ENCODE measurements around the gene FGGY.

Gene FGGY

DNA sequence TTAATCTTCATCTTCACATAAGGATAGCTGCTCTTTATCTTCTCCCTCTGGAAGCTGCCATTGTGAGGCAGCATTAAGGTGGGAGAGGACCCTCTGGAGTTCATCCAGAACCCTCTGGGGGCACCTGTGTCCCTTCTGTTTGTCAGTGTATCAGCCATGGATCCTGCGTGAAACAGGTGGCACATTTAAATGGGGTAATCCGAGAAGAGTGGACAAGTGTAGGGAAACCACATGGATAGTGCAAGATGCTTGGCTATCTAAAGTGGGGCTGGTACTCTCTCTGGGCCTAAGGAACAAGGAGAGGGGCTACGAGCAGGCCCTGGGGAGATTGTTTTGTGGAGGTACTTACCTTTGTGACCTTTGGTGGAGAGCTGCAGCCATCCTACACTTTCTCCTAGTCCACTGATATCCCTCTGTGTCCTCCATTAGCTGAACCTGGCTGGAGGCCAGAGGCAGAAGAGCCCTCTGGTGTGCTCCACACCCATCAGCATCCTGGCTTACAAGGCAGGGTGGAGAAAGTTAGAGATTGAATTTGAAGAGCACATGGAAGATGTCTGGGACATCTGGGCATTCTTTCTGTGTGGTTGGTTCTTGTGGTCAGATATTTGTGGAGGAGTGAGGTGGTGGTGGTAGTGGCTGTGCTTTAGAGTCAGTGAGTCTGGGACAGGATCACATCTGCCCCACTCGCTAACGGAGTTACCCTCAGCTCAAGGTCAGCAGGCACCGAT is 117.7 kb downstream of the FGGY start:
- DNase-seq (ENCODE audit: low read depth), result no peak

DNA sequence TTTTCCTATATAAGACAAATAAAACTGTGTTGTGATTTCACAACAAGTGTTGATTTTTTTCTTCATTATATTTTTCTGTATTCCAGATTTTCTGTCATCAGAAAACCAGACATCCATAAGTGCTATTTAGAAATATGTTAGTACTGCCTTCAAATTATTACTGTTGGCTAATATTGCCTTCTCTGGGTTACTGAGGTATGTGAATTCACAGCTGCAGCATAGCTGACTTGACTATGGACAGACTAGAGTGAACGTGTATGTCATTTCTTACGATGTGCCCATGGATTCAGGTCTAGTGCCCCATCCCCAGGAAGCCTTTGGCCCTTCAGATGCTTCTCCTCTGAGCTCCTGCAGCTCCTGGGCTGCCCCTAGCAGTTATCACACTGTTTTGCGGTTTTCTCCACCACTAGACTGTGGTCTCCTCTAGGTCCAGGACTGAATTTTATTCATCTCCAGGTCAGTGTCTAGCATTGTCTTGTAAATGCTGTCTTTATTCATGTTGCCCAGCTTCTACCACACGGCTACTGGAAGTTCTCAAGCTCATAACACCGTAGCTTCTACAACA is 118.5 kb downstream of the FGGY start:
- DNase-seq (ENCODE audit: low read depth), result no peak

DNA sequence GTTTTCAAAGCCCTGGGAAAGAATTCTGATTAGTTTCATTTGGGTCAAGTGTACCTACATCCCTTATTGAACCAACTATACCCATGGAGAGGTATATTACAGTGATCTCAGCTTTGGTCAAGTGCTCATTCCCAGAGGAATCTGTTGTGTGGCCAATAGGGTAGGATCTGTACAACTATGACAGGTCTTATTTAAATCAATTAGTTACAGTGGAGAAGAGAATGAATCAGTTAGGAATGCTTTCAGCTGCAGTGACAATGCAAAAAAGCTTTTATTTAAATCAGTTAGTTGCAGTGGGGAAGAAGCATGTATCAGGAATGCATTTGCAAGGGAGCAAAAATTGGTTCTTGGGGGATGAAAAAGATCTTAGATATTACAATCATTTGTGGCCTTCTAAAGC is 119.0 kb downstream of the FGGY start:
- DNase-seq (ENCODE audit: low read depth), result no peak

DNA sequence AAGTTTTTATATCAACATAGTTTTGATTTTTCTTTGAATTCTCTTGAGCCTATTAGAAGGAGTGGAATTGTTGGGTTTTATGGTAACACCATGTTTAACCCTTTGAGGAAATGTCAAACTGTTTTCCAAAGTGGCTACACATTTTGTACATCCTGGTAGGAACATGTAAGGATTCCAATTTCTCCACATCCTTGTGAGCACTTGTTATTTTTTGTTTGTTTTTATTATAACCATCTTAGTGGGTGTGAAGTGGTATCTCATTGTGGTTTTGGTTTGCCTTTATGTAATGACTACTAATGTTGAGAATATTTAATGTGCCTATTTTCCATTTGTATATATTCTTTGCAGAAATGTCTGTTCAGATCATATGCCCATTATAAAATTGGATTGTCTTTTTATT is 120.5 kb downstream of the FGGY start:
- no peak for DNase-seq (ENCODE audit: low read depth)

DNA sequence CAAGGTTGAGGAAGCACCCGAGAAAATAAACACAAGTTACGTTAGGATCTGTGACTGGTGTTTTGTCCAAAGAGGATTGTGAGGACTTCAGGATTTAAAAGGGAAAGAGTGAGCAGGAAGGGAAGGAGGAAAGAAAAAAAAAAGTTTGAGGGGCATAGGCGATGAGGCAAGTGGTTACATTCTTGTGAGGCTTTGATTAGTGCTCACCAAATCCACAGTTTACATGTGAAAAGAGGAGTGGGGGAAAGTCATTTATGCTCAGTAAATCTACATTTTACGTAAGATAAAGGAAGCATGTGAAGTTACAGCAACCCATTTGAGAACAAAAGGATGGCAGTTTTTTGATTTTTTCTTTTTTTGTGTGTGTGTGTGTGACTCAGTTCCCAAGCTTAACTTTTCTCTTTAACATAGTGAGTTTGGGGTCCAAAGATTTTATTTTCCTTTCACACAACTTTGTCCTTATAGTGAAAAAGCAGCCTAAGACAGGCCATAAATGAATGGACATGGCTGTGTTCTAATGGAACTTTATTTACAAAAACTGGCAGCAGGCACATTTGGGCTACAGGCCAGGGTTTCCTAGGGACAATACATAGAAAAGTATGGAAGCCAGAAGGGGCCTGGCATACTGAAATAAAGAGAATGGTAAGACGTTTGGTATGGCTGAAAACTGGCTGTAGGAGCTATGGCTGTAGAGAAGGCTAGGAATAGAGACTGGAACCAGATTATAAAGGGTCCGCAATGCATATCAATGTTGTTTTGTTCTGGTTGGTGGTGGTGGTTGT is 121.7 kb downstream of the FGGY start:
- DNase-seq (ENCODE audit: low read depth), result no peak

DNA sequence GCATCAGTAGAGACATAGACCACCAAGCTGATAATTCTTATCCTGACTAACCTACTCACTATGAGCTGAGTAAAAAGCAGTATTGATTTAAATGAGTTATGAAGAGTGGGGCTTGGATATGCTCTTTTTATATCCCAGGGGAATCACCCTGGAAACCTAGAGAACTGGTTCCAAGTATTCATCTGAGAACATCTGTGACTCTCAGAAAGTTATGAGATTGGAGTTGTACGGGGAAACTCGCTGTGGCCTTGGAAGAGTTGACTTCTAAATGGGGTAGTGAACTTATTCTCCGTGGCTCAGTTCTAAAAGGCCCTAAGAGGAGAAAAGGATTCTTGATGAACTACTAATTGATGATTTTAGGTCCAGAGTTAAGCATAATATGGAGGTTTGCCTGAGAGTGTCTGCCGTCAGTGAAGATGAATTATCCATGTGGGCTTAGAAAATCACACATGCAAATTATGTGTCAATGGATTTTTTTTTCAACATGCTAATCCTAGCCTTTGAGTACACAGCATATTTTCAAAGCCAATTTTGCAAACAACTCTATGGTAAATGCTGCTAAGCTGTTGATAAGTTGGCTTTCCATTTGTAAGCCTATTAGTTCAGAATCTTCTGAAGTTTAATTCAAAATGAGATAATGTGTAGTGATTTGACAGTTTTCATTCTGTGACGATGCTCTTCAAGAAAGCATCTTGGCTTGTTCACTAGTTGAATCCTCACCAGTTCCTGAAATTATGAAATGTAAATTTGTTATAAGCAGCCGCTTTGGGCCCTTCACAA is 122.7 kb downstream of the FGGY start:
- no peak for DNase-seq (ENCODE audit: low read depth)

DNA sequence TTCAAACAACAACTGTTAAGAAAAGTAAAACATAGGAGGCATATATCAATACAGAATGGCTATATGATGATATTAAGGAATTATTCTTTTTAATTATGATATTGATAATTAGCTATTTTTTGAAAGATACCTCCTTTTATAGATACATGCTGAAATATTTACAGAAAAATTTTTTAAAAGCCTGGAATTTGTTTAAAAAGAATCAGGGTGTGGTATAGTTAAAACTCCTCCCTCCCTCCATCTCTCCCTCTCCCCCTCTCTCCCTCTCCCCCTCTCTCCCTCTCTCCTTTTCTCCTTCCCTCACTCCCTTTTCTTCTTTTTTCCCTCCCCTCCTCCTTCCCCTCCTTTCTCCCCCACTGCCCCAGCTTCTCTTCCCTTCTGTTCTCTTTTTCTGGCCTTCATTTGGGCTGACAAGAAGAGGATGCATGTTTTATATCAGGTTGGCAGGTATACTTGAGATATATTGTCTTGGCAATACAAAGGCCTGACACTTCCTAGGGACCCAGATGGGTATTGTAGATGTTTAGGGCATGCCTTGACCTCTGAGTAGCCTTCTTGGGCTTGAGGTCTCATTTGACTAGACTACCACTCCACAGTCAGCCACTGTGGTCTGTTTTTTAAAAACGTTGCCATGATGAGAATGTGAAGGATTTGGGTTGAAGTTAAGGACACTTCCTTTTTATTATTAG is 124.5 kb downstream of the FGGY start:
- DNase-seq (ENCODE audit: low read depth), result no peak

DNA sequence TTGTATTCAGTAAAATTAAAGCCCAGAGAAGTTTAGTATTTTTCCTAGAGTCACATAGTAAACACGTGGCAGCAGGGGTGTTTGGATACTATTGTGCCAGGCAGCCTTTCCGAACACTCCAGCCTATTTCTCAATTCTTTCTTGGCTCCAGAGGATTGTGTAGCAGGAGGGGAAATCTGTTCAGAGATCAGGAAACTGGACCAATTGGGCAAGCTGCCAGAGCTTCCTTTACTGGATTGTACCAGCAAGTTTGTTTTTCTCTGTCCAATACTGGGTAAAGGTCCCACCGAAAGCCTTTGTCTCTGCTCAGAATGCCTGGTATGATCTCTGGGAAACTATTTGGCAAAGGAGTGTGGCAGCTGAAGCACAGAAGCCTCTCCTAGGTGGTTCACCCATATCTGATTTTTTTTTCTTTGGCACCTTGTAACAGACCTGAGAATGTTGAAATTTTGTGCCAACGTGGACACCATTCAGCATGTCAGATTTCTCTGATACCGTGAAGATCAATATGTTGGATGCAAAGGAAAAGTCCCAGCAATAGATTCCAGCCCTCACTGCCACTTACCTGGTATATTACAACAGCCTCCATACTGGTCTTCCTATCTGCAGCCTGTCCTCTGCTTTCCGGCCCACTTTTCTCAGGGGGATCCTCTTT is 126.2 kb downstream of the FGGY start:
- DNase-seq (ENCODE audit: low read depth), result no peak

DNA sequence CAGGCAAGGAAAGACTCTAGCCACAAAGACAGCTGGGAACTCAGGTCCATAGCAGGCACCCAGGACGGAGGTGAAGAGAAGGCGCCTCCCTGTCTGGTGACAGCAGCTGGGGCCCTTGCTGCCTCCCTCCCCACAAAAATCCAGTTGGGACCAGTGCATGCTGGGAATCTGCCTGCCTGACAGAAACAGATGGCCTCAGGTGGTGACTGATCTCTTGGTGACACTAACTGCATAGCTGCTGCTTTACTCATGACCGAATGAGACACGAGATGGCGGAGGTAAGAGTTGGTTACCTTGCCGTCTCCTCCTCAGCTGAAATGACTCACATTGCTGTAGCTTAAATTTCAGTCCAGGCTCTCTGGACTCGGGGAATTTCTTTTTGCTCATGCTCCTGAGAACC is 130.3 kb downstream of the FGGY start:
- no peak for DNase-seq (ENCODE audit: low read depth)

DNA sequence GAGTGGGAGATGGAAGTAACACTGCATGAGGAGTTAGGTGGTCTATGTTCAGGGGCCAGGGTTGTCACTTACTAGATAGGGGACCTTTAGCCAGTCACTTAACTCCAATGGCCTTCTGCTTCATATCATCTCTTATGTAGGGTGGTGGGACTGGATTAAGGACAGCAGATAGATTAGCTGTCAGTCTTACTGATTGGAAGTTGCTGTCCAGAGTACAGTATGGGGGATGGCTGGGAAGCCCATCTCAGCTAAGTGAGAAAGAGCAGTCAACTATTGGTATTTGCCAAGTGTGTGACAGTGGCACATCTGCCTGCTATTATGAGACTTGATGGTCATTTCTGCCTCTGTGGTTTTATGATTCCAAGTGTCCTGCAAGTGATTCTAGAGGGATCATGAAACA is 130.9 kb downstream of the FGGY start:
- no peak for DNase-seq (ENCODE audit: low read depth)

DNA sequence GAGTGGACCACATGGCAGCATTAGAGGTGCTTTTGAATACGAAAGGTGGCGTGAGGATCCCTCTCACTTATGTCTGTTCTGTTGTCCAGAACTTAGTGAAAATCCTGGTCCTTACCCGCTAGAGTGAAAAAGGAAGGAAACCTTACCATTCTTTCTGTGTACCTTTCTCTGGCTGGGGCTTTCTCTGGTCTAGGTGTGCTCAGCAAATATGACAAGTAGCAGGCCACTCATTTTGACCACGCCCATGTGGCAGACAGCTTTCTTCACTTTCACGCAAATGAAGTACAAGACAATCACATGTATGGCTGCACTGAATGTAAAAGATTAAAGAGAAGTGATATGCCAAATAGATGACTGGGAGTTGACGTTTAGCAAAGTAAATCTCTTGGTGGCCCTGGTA is 131.9 kb downstream of the FGGY start:
- DNase-seq (ENCODE audit: low read depth), result no peak

DNA sequence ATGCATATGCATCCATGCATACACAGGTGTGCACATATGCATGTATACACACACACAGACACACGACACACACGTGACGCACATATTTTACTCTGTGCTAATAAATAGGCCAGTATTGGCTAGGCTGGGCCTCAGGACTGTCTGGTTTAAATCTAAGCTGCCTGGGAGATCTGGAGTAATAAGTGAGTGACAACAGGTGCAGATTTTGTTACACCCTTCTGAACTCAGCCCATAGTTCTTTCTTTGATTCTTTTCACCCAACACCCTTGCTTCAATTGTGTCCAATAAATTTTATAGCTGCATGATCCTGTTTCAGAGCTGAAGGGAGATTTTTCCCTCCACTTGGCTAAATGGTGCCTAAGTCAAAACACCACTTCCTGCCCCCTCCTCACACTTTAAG is 132.8 kb downstream of the FGGY start:
- DNase-seq (ENCODE audit: low read depth), result no peak

DNA sequence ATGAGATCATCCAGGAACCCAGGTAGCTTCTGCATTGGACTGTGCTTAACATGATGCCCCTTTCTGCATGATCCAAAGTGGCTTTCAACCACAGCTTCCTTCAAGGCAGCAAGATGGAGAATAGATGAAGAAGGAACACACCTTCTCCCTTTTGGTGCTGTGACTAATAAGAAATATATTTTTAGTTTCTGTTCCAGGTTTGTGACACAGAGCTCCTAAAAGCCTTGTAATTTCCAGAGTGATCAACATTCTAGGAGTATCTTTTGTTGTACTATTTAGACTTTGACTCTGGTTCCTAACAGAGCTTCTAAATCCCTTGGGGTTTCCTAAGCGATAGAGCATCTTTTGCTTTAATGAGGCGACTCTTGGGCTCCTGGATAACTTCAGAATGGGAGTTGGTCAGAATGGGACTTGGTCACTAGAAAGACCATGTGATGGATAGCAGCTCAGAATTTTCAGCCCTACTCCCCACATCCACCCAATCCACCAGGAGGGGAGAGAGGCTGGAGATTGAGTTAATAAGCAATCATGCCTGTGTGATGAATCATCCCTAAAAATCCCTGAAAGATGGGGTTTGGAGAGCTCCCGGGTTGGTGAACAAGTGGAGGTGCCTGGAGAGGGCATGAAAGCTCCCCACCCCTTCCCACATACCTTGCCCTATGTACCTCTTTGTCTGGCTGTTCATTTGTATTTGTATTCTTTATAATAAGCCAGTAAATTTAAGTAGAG is 134.8 kb downstream of the FGGY start:
- DNase-seq (ENCODE audit: low read depth), result no peak

DNA sequence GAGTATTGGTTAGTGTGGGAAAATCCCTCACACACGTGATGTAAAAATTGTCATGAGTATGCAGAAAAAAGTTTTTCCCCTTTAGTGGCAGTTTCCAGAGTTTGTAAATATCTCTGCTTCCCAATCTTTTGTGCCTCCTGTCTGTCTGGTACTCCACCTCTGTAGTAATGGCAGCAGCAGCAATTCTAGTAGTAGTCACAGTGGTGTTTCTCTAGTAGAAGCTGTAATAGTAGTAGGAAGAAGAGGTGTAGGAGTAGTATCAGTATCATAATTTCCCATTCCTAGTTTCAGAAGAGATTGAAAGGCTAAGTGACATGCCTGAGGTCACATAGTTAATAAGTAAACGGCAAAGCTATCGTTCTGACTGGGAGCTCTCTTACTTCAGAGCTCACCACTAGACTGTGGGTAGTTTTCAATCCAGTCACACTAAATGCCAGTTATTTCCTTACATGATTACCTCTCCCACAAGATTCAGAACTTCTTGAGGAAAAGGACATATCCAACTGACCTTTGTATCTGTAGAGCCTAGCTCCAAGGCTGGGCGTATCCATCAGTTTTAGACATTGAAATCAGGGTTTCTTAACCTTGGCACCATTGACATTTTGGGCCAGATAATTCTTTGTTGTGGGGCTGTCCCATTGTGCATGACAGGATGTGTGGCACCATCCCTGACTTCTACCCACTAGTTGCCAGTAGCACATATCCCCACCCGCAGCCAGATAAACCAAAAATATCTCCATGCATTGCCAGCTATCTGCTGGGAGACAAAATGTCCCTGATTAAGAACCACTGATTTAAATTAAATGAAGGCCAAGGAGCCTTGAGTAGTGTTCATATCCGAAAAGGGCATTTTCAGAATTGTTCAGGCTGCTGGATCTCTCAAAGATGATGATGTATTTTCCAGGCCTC is 135.9 kb downstream of the FGGY start:
- DNase-seq (ENCODE audit: low read depth), result no peak

DNA sequence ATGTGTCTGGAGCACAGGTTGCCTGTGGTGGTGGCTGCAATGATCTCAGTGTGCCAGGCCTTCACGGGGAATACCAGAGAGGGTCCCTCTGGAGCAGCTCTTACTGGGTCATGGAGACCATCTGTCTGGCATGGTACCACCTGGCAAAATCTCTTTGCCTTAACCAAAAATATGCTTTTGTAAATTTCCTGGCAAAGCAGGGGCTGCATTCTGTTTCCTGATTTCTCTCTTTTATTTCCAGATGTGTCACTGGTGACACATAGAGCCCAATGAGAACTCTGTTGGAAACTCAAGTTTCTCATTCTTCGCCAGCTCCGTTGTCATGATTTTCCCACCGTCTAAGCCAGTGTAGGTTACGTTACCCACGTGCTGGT is 136.5 kb downstream of the FGGY start:
- no peak for DNase-seq (ENCODE audit: low read depth)

DNA sequence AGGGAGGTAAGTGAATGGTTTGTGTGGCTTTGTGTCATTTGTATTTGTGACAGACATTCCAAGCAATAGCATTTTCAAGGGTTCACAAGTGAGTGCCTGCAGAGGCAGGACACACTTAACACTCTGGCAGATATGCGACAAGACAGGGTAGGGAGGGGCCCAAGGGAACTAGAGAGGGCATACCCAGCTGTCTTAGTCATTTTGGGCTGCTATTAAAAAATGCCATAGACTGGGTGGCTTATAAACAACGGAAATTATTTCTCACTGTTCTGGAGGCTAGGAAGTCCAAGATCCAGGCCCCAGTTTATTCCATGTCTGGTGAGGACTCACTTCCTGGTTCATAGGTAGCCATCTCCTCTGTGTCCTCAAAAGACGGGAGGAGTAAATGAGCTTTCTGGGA is 137.4 kb downstream of the FGGY start:
- DNase-seq (ENCODE audit: low read depth), result no peak

DNA sequence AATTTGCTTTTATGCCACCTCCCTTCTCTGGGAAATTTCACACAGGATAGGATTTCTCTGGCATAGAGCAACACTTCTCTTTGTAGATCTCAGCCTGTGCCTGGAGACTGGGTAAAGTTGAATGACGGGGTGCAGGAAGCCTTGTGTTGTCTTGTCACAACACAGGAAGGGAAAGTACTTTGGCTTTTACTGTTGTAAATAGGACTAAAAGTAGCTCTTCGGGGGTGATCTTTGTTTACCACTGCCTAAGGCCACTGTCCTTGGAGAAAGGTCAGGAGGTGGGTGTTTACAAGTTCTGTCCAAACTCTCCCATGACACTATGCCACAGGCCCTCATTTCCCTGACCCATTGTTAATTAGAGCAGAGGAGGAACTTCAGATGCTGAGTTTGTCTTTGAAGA is 139.7 kb downstream of the FGGY start:
- DNase-seq (ENCODE audit: low read depth), result no peak

DNA sequence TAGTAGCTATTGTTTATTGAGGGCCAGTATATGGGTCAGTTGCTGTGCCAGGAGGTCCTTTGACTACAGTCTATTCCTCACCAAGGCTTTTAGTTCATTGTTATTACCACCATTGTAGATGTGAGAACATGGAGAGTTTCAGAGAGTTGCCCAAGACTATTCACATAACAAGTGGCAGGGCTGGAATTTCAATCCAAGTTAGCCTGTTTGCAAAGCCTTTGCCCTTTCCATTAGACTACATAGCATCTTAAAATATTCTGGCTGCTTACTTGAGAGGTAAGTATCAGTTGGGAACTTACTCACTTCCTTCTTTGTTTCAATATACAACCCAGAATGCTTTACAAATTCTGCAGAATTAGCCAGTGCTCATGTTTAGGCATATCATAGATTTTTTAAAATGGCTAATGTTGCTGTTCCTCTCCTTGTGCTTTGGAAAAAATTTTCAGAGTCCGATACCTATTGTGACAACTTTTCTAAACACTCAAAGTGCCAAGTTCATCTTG is 141.2 kb downstream of the FGGY start:
- DNase-seq (ENCODE audit: low read depth), result no peak

DNA sequence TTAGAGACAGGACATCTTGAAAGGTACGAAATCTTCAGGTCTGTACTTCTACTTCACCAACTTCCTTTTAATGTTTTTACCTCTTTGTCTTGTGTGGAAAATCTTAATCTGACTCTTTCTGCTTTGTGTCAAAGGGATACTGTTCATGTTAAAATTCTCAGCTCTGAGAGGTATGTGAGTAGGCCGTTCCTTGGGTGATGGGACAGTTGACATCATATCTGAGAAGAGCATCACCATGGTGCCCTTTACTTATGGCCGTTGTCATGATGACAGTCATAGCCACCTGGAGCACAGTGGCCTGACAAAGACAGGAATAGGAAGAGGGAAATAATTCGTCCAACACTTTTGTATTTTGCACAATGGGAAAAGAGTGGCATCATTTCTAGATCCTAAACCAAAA is 145.6 kb downstream of the FGGY start:
- no peak for DNase-seq (ENCODE audit: low read depth)

DNA sequence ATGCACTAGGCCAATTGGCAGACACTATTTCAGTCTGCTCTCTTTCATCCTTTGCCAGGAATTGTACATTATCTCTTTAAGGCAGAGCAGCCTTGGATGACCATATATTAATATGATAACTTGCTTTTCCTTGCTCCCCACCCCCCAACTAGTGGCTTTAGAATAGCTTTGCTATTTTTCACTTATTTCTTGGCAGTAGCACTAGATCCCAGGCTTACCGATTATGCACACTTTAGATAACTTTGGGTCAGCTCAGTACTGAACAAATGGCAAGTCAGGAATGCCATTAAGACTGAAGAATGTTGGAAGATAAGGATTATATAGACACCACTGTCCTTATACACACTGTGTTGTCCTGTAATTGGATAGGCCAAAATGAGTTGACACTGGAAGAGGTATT is 146.4 kb downstream of the FGGY start:
- DNase-seq (ENCODE audit: low read depth), result no peak

Measured in stimulated activated CD4-positive, alpha-beta T cell treated with anti-CD3 and anti-CD28 coated beads, Interleukin-2, amount 100 ng/mL, for 4 hours (primary cell).